Naive B cell (primary cell): ENCODE results near the gene RAET1E. TPM values are rescaled to one million over a fixed set of nuclear protein-coding genes. Genes with fewer than 3 reads are reported as not detected.

ENCODE experiments used
- polyA plus RNA-seq, 6 donors: library from polyadenylated mRNA; unstranded; fragments of 300-500 nt; fragmentation: Illumina TruSeq; gene quantifications; one replicate each; pipeline ENCODE4 v1.2.3, GENCODE V29; 2021; ENCODE audit warnings: low read depth in 6 of 6

The RAET1E gene
- polyA plus RNA-seq, 6 donors from 2014 or later, result not detected

Other genes with a start within 250 kb of the RAET1E start
- 10 to 100 TPM in 5 of 6 donors, 1 to 10 TPM in 1; 9.3 to 25.5 (median 23.4) TPM for gene KATNA1, start 249.4 kb downstream of the RAET1E start, polyA plus RNA-seq
- gene LATS1, start 180.0 kb downstream of the RAET1E start, polyA plus RNA-seq, result 10 to 100 TPM; 12.5 to 21.4 (median 13.4) TPM
- 1 to 10 TPM in 5 of 6 donors, not detected in 1; 5.0 to 9.6 (median 5.4) TPM for gene NUP43, start 151.6 kb downstream of the RAET1E start, polyA plus RNA-seq
- 100 to 1,000 TPM; 115 to 157 (median 125) TPM for gene PCMT1, start 148.4 kb downstream of the RAET1E start, polyA plus RNA-seq
- gene LRP11, start 33.8 kb downstream of the RAET1E start, polyA plus RNA-seq, result under 1 TPM in 2 of 6 donors, not detected in 4; 0.12 to 0.28 TPM
- not detected for gene RAET1G, start 25.0 kb upstream of the RAET1E start, polyA plus RNA-seq
- gene ULBP2, start 43.9 kb upstream of the RAET1E start, polyA plus RNA-seq, result not detected
- gene ULBP1, start 65.8 kb upstream of the RAET1E start, polyA plus RNA-seq, result not detected
- gene RAET1L, start 127.4 kb upstream of the RAET1E start, polyA plus RNA-seq, result not detected
- gene ULBP3, start 171.0 kb upstream of the RAET1E start, polyA plus RNA-seq, result not detected
- under 1 TPM in 1 of 6 donors, not detected in 5; 0.22 TPM for gene PPP1R14C, start 244.9 kb upstream of the RAET1E start, polyA plus RNA-seq